Kasumi-1 (cell line): Measurements from ENCODE around the gene SLC38A8.

Experiments
- DNase-seq, 2 experiments: peaks; one replicate each; lab custom pipeline; 2025; lab: John Stamatoyannopoulos, UW

Gene SLC38A8

GRCh38 chr16:84031556-84031955 is 11.0 kb downstream of the SLC38A8 start:
- no peak for DNase-seq

GRCh38 chr16:84029297-84030047 is 13.1 kb downstream of the SLC38A8 start:
- DNase-seq, result peak; percentile 23 to 38

GRCh38 chr16:84027625-84028024 is 15.0 kb downstream of the SLC38A8 start:
- DNase-seq, result no peak

GRCh38 chr16:84026606-84027005 is 16.0 kb downstream of the SLC38A8 start:
- no peak for DNase-seq

GRCh38 chr16:84024854-84025253 is 17.7 kb downstream of the SLC38A8 start:
- no peak for DNase-seq

- DNase-seq, result no peak
Observed at GRCh38 chr16:84022644-84023043, 20.0 kb downstream of the SLC38A8 start.

GRCh38 chr16:84021488-84021887 is 21.1 kb downstream of the SLC38A8 start:
- DNase-seq, result no peak

- no peak for DNase-seq
Observed at GRCh38 chr16:84020353-84020752, 22.2 kb downstream of the SLC38A8 start.

GRCh38 chr16:84018710-84019109 is 23.9 kb downstream of the SLC38A8 start:
- DNase-seq, result no peak

GRCh38 chr16:84016477-84016876 is 26.1 kb downstream of the SLC38A8 start:
- DNase-seq, result no peak

- DNase-seq, result no peak
Observed at GRCh38 chr16:84015399-84015798, 27.2 kb downstream of the SLC38A8 start.

GRCh38 chr16:84014570-84015327 is 27.8 kb downstream of the SLC38A8 start:
- no peak for DNase-seq

GRCh38 chr16:84013787-84014569 is 28.6 kb downstream of the SLC38A8 start:
- DNase-seq, result peak; percentile 43 to 47

- DNase-seq, result no peak
Observed at GRCh38 chr16:84009282-84009681, 33.3 kb downstream of the SLC38A8 start.

- DNase-seq, result no peak
Observed at GRCh38 chr16:84007965-84008364, 34.6 kb downstream of the SLC38A8 start.

GRCh38 chr16:84007520-84007919 is 35.1 kb downstream of the SLC38A8 start:
- DNase-seq, result no peak

- no peak for DNase-seq
Observed at GRCh38 chr16:84005391-84005790, 37.2 kb downstream of the SLC38A8 start.

GRCh38 chr16:84004442-84004841 is 38.2 kb downstream of the SLC38A8 start:
- no peak for DNase-seq

- DNase-seq, result no peak
Observed at GRCh38 chr16:84003038-84003437, 39.6 kb downstream of the SLC38A8 start.

GRCh38 chr16:84001726-84002125 is 40.9 kb downstream of the SLC38A8 start:
- DNase-seq, result no peak

GRCh38 chr16:84000989-84001642 is 41.5 kb downstream of the SLC38A8 start:
- DNase-seq, result no peak

- no peak for DNase-seq
Observed at GRCh38 chr16:83998091-83998490, 44.5 kb downstream of the SLC38A8 start.
